ENCODE measurements around the gene CHRNB4. TPM values are rescaled to one million over a fixed set of nuclear protein-coding genes. Genes with fewer than 3 reads are reported as not detected.
"Not testable (repeated sequence)": the region's sequence is repeated elsewhere in the genome, so short reads cannot be mapped to it uniquely, and the experiment has no call there.

CHRNB4 gene
- polyA plus RNA-seq (ENCODE audit: insufficient read length), result 3.3 TPM
- long read RNA-seq, donor 1, result 0 reads
- long read RNA-seq, donor 2, partial matches to known transcripts, result 0 of 3 reads
- long read RNA-seq, donor 2, other reads (novel, unspliced or antisense), result 0 of 3 reads
- long read RNA-seq, donor 3, result 0 reads
- long read RNA-seq, donor 4, result 0 reads
- long read RNA-seq, donor 5, result 0 reads
- long read RNA-seq, donor 6, result 0 reads
- long read RNA-seq, donor 7, result 0 reads
- long read RNA-seq, donor 8, result 0 reads

- peak; percentile 66 for DNase-seq
These were observed at the start of gene CHRNB4 for GRCh38 chr15:78641102-78641748. Gene CHRNB4 (minus strand): TSS chr15:78641210. CDS start chr15:78641133, 77 bp downstream.

- DNase-seq, result no peak
These were observed 48.6 kb upstream of the CHRNB4 start for GRCh38 chr15:78689626-78690025.

GRCh38 chr15:78685925-78686324, 44.9 kb upstream of the CHRNB4 start:
- DNase-seq, result no peak

- no peak for DNase-seq
These were observed 44.3 kb upstream of the CHRNB4 start for GRCh38 chr15:78685159-78685921.

- no peak for DNase-seq
These were observed 43.6 kb upstream of the CHRNB4 start for GRCh38 chr15:78684657-78685056.

GRCh38 chr15:78683599-78683998, 42.6 kb upstream of the CHRNB4 start:
- DNase-seq, result not testable (repeated sequence)

GRCh38 chr15:78682693-78683410, 41.8 kb upstream of the CHRNB4 start:
- DNase-seq, result no peak

GRCh38 chr15:78682004-78682651, 41.1 kb upstream of the CHRNB4 start:
- no peak for DNase-seq

GRCh38 chr15:78681281-78682003, 40.4 kb upstream of the CHRNB4 start:
- no peak for DNase-seq

GRCh38 chr15:78680431-78681075, 39.5 kb upstream of the CHRNB4 start:
- DNase-seq, result no peak

GRCh38 chr15:78679089-78679511, 38.1 kb upstream of the CHRNB4 start:
- DNase-seq, result no peak

GRCh38 chr15:78676424-78677110, 35.6 kb upstream of the CHRNB4 start:
- DNase-seq, result no peak

GRCh38 chr15:78675617-78676360, 34.8 kb upstream of the CHRNB4 start:
- no peak for DNase-seq

GRCh38 chr15:78675206-78675605, 34.2 kb upstream of the CHRNB4 start:
- no peak for DNase-seq

GRCh38 chr15:78673917-78674444, 33.0 kb upstream of the CHRNB4 start:
- DNase-seq, result no peak

- DNase-seq, result no peak
These were observed 32.5 kb upstream of the CHRNB4 start for GRCh38 chr15:78673476-78673875.

- DNase-seq, result no peak
These were observed 31.4 kb upstream of the CHRNB4 start for GRCh38 chr15:78672285-78673014.

- DNase-seq, result no peak
These were observed 30.7 kb upstream of the CHRNB4 start for GRCh38 chr15:78671626-78672211.

Measured in left kidney (tissue), 8 donors.